Endodermal cell (in vitro differentiated cells): Measurements from ENCODE around the gene IMMP2L. TPM values are rescaled to one million over a fixed set of nuclear protein-coding genes. Genes with fewer than 3 reads are reported as not detected.

Experiments used
- DNase-seq: peaks from one replicate; pipeline ENCODE4 v3.0.0-alpha.2; 2017
- H3K27ac ChIP-seq: 2 replicates; pipeline ENCODE4 v1.5.1; 2013; ENCODE audit warnings: mild to moderate bottlenecking, low read depth, low read length, moderate library complexity
- H3K27me3 ChIP-seq: 2 replicates; pipeline ENCODE4 v1.6.1; 2013; ENCODE audit warnings: mild to moderate bottlenecking, low read length, moderate library complexity; ENCODE audit not compliant: insufficient read depth, control insufficient read depth, poor library complexity, severe bottlenecking
- H3K36me3 ChIP-seq: 2 replicates; pipeline ENCODE4 v1.7.0; 2013; ENCODE audit warnings: mild to moderate bottlenecking, low read length, moderate library complexity; ENCODE audit not compliant: control insufficient read depth, insufficient read depth
- H3K4me1 ChIP-seq: one replicate; pipeline ENCODE4 v1.7.0; 2013; ENCODE audit warnings: low read length; ENCODE audit not compliant: control insufficient read depth, insufficient read depth
- H3K4me3 ChIP-seq: 2 replicates; pipeline ENCODE4 v1.5.1; 2013; ENCODE audit warnings: mild to moderate bottlenecking, low read length, moderate library complexity
- H3K9ac ChIP-seq: 2 replicates; pipeline ENCODE4 v1.6.1; 2013; ENCODE audit warnings: mild to moderate bottlenecking, low read length, moderate library complexity; ENCODE audit not compliant: poor library complexity, severe bottlenecking; ENCODE audit errors: extremely low read depth
- H3K9me3 ChIP-seq: 2 replicates; pipeline ENCODE4 v1.6.1; 2013; ENCODE audit warnings: mild to moderate bottlenecking, low read length, moderate library complexity; ENCODE audit not compliant: control insufficient read depth
- H3K27ac Mint-ChIP-seq: 2 replicates; pipeline ENCODE4 v1.8.0; 2020; ENCODE audit warnings: mixed read lengths
- H3K27me3 Mint-ChIP-seq: 2 replicates; pipeline ENCODE4 v1.8.0; 2021; ENCODE audit warnings: mild to moderate bottlenecking, mixed read lengths; ENCODE audit not compliant: insufficient read depth
- H3K36me3 Mint-ChIP-seq: 2 replicates; pipeline ENCODE4 v1.8.0; 2020; ENCODE audit warnings: low read depth, mixed read lengths
- H3K4me1 Mint-ChIP-seq: 2 replicates; pipeline ENCODE4 v1.8.0; 2020; ENCODE audit warnings: mixed read lengths
- H3K4me3 Mint-ChIP-seq: 2 replicates; pipeline ENCODE4 v1.8.0; 2020; ENCODE audit warnings: mild to moderate bottlenecking, moderate library complexity, mixed read lengths
- H3K9me3 Mint-ChIP-seq: 2 replicates; pipeline ENCODE4 v1.8.0; 2020; ENCODE audit warnings: mild to moderate bottlenecking, mixed read lengths
- WGBS, 2 experiments: methylation state at CpG; one replicate each; pipeline versions ENCODE4 v1.1.5 to v1.1.7; 2013; ENCODE audit warnings: missing lambda C conversion rate in 2 of 2, mixed read lengths in 1 of 2; ENCODE audit not compliant: insufficient coverage in 1 of 2, insufficient read length in 1 of 2; 5-methylcytosine and 5-hydroxymethylcytosine counted together
- total RNA-seq, 2 donors: library from RNA; stranded (reverse); fragmentation: NEBNext Ultra II Directional in 1 of 2; extraction: Animal tissue kit (Norgen Biotek cat#: 25700) in 1 of 2; gene quantifications; 2 replicates in 1 of 2; 3 replicates in 1 of 2; pipeline ENCODE4 v1.2.1, GENCODE V29; 2021
- TF ChIP-seq, protein P1 (sequence below): fragments of 200-600 bp; sonication (generic); conservative IDR thresholded peaks from 2 replicates; pipeline ENCODE4 v1.5.0; 2021; ENCODE audit warnings: antibody characterized with exemption, mild to moderate bottlenecking

IMMP2L gene
- total RNA-seq, 2 donors from 2014 or later: 17.7 to 19.4 TPM

DNA sequence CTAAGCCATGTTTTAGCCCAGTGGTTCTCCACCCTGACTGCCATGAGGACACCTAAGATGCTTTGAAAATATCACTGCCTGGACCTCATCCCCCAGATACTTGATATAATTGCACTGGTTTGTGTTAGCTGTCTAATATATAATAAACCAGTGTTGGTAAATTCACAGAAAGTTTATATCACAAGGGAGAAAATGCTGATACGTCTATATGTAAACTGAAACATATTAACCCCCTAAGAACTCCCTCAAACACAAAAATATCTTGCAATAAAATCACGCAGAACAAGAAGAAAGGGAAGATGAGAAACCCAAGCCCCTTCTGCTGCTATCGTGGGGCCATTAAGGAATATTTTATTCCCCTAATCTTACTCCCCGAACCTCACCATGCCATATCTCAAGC lies 8.2 kb downstream of the IMMP2L start:
- no peaks in the 10 kb centered on the region for H3K9me3 ChIP-seq
- Mint-ChIP-seq H3K27ac (no peak overlapping the region), H3K9me3 (no peaks in the 10 kb centered on the region), H3K4me1 (peaks cover 3% of the 10 kb centered on the region), H3K36me3 (peaks cover 29% of the 10 kb centered on the region), H3K4me3 (no peak overlapping the region), H3K27me3 (no peaks in the 10 kb centered on the region)
- H3K27ac ChIP-seq: no peak overlapping the region
- H3K4me3 ChIP-seq: no peak overlapping the region
- TF ChIP-seq, protein P1, sequence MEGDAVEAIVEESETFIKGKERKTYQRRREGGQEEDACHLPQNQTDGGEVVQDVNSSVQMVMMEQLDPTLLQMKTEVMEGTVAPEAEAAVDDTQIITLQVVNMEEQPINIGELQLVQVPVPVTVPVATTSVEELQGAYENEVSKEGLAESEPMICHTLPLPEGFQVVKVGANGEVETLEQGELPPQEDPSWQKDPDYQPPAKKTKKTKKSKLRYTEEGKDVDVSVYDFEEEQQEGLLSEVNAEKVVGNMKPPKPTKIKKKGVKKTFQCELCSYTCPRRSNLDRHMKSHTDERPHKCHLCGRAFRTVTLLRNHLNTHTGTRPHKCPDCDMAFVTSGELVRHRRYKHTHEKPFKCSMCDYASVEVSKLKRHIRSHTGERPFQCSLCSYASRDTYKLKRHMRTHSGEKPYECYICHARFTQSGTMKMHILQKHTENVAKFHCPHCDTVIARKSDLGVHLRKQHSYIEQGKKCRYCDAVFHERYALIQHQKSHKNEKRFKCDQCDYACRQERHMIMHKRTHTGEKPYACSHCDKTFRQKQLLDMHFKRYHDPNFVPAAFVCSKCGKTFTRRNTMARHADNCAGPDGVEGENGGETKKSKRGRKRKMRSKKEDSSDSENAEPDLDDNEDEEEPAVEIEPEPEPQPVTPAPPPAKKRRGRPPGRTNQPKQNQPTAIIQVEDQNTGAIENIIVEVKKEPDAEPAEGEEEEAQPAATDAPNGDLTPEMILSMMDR: no peak
- peaks cover 17% of the 10 kb centered on the region for H3K36me3 ChIP-seq
- H3K4me1 ChIP-seq: no peaks in the 10 kb centered on the region
- DNase-seq: no peak
- H3K9ac ChIP-seq: no peak overlapping the region
- WGBS, 2 experiments: 50 to 90% methylated on average over 1 to 4 of the region's 4 CpGs
- no peaks in the 10 kb centered on the region for H3K27me3 ChIP-seq

DNA sequence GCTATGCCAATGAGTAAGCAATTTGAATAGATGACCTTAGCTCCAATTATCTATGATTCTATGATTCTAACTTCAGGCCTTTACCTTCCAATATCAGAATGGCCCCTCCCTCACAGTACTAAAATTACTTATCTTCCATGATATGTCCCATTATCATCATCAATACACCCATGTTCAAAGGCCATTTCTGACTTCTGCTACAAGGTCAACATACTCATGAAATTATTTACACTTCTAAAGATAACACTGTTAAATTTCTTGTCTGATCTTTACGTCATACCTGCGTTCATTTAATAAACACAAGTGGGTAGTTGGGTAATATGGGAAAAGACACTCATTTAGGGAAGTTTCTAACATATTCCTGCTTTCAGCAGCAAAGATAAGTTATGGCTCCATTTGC lies 21.2 kb downstream of the IMMP2L start:
- H3K4me1 Mint-ChIP-seq: no peaks in the 10 kb centered on the region
- Histone ChIP-seq H3K9me3 (no peaks in the 10 kb centered on the region), H3K4me1 (no peaks in the 10 kb centered on the region), H3K9ac (no peak overlapping the region), H3K27ac (no peak overlapping the region), H3K27me3 (no peaks in the 10 kb centered on the region), H3K36me3 (no peaks in the 10 kb centered on the region), H3K4me3 (no peak overlapping the region)
- no peaks in the 10 kb centered on the region for H3K9me3 Mint-ChIP-seq
- TF ChIP-seq, protein P1: no peak
- no peak overlapping the region for H3K27ac Mint-ChIP-seq
- H3K36me3 Mint-ChIP-seq: no peaks in the 10 kb centered on the region
- DNase-seq: no peak
- 87% methylated on average over 2 of the region's 2 CpGs; no CpG with 5 or more reads in 1 of the 2 experiments for WGBS, 2 experiments
- H3K27me3 Mint-ChIP-seq: no peaks in the 10 kb centered on the region
- H3K4me3 Mint-ChIP-seq: no peak overlapping the region

DNA sequence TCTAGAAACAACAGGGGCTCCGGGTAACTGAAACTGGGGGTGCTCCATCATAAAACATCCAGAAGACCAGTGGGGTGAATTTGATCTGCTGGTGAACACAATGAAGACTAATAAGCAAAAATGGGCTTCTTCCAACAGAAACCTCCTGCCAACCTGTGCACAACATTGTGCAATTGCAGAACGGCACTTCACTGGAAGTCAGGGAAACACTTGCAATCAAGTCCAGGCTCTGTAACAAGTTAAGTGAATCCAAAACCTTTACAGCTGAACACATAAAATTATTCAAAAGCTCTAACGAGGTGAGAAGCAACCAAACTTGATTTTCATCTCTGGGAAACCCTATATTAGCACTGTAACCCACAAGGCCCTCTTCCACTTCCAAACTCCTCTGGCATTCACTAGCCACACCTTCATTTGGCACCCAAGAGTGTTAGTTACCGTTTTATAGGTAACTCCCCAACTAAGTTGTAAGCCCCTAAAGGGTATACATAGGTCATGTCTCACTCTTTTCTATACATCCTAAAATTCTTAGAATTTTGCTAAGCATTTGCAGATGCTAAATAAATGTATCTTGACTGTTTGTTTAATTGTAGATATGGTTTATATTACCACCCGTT lies 22.0 kb downstream of the IMMP2L start:
- Histone ChIP-seq H3K4me1 (no peaks in the 10 kb centered on the region), H3K9ac (no peak overlapping the region), H3K36me3 (no peaks in the 10 kb centered on the region), H3K27me3 (no peaks in the 10 kb centered on the region), H3K4me3 (no peak overlapping the region), H3K27ac (no peak overlapping the region), H3K9me3 (no peaks in the 10 kb centered on the region)
- no peaks in the 10 kb centered on the region for H3K9me3 Mint-ChIP-seq
- H3K27ac Mint-ChIP-seq: no peak overlapping the region
- TF ChIP-seq, protein P1: no peak
- 90 to 91% methylated on average over 3 to 5 of the region's 5 CpGs for WGBS, 2 experiments
- peaks cover 6% of the 10 kb centered on the region for H3K4me1 Mint-ChIP-seq
- no peak overlapping the region for H3K4me3 Mint-ChIP-seq
- no peak for DNase-seq
- H3K27me3 Mint-ChIP-seq: no peaks in the 10 kb centered on the region
- no peaks in the 10 kb centered on the region for H3K36me3 Mint-ChIP-seq
